ENCODE data around the gene PTPN4. TPM values are rescaled to one million over a fixed set of nuclear protein-coding genes. Genes with fewer than 3 reads are reported as not detected.

PTPN4 gene
- total RNA-seq, 2 donors from 2014 or later: 52.6 to 69.8 TPM

GRCh38 chr2:119941981-119942513 is 182.3 kb downstream of the PTPN4 start:
- Mint-ChIP-seq H3K4me1 (no peaks in the 10 kb centered on the region), H3K27me3 (ENCODE audit: insufficient read depth) (no peaks in the 10 kb centered on the region), H3K27ac (no peak overlapping the region), H3K9me3 (no peaks in the 10 kb centered on the region), H3K36me3 (ENCODE audit: low read depth) (peaks cover 20% of the 10 kb centered on the region), H3K4me3 (no peak overlapping the region)
- no peak overlapping the region for H3K27ac ChIP-seq (ENCODE audit: low read depth, low read length)
- WGBS, 2 experiments (ENCODE audit: insufficient coverage in 1 of 2, insufficient read length in 1 of 2): 50 to 80% methylated on average over 1 to 3 of the region's 3 CpGs
- no peaks in the 10 kb centered on the region for H3K27me3 ChIP-seq (ENCODE audit: control insufficient read depth, insufficient read depth, low read length, poor library complexity, severe bottlenecking)
- peaks cover 25% of the 10 kb centered on the region for H3K36me3 ChIP-seq (ENCODE audit: control insufficient read depth, insufficient read depth, low read length)
- no peaks in the 10 kb centered on the region for H3K9me3 ChIP-seq (ENCODE audit: control insufficient read depth, low read length)
- no peak for TF ChIP-seq CTCF (conservative IDR thresholded peaks at IDR 0.05)
- H3K4me1 ChIP-seq (ENCODE audit: control insufficient read depth, insufficient read depth, low read length): peaks cover 5% of the 10 kb centered on the region
- H3K4me3 ChIP-seq (ENCODE audit: low read length): no peak overlapping the region
- no peak for DNase-seq
- H3K9ac ChIP-seq (ENCODE audit: extremely low read depth, low read length, poor library complexity, severe bottlenecking): no peak overlapping the region

GRCh38 chr2:119943058-119943457 is 183.3 kb downstream of the PTPN4 start:
- Mint-ChIP-seq H3K4me1 (no peaks in the 10 kb centered on the region), H3K9me3 (no peaks in the 10 kb centered on the region), H3K27me3 (ENCODE audit: insufficient read depth) (no peaks in the 10 kb centered on the region), H3K27ac (no peak overlapping the region), H3K36me3 (ENCODE audit: low read depth) (peaks cover 13% of the 10 kb centered on the region), H3K4me3 (no peak overlapping the region)
- Histone ChIP-seq H3K4me1 (ENCODE audit: control insufficient read depth, insufficient read depth, low read length) (peaks cover 5% of the 10 kb centered on the region), H3K4me3 (ENCODE audit: low read length) (no peak overlapping the region), H3K27me3 (ENCODE audit: control insufficient read depth, insufficient read depth, low read length, poor library complexity, severe bottlenecking) (no peaks in the 10 kb centered on the region), H3K9ac (ENCODE audit: extremely low read depth, low read length, poor library complexity, severe bottlenecking) (no peak overlapping the region), H3K27ac (ENCODE audit: low read depth, low read length) (no peak overlapping the region), H3K36me3 (ENCODE audit: control insufficient read depth, insufficient read depth, low read length) (peaks cover 27% of the 10 kb centered on the region), H3K9me3 (ENCODE audit: control insufficient read depth, low read length) (no peaks in the 10 kb centered on the region)
- no peak for TF ChIP-seq CTCF (conservative IDR thresholded peaks at IDR 0.05)
- no peak for DNase-seq

- no peak for DNase-seq
- Histone ChIP-seq H3K9me3 (ENCODE audit: control insufficient read depth, low read length) (no peaks in the 10 kb centered on the region), H3K27ac (ENCODE audit: low read depth, low read length) (no peak overlapping the region), H3K4me3 (ENCODE audit: low read length) (no peak overlapping the region), H3K36me3 (ENCODE audit: control insufficient read depth, insufficient read depth, low read length) (peaks cover 32% of the 10 kb centered on the region), H3K27me3 (ENCODE audit: control insufficient read depth, insufficient read depth, low read length, poor library complexity, severe bottlenecking) (no peaks in the 10 kb centered on the region), H3K9ac (ENCODE audit: extremely low read depth, low read length, poor library complexity, severe bottlenecking) (no peak overlapping the region), H3K4me1 (ENCODE audit: control insufficient read depth, insufficient read depth, low read length) (peaks cover 5% of the 10 kb centered on the region)
- Mint-ChIP-seq H3K36me3 (ENCODE audit: low read depth) (peaks cover 16% of the 10 kb centered on the region), H3K4me3 (no peak overlapping the region), H3K27ac (no peak overlapping the region), H3K9me3 (no peaks in the 10 kb centered on the region), H3K27me3 (ENCODE audit: insufficient read depth) (no peaks in the 10 kb centered on the region), H3K4me1 (no peaks in the 10 kb centered on the region)
- no peak for TF ChIP-seq CTCF (conservative IDR thresholded peaks at IDR 0.05)
- WGBS, 2 experiments (ENCODE audit: insufficient coverage in 1 of 2, insufficient read length in 1 of 2): 100% methylated on average over 1 of the region's 1 CpG; no CpG with 5 or more reads in 1 of the 2 experiments
Observed at GRCh38 chr2:119947535-119947934, 187.8 kb downstream of the PTPN4 start.

Data from endodermal cell (in vitro differentiated cells).